ENCODE data around the gene GPATCH11.

DNA sequence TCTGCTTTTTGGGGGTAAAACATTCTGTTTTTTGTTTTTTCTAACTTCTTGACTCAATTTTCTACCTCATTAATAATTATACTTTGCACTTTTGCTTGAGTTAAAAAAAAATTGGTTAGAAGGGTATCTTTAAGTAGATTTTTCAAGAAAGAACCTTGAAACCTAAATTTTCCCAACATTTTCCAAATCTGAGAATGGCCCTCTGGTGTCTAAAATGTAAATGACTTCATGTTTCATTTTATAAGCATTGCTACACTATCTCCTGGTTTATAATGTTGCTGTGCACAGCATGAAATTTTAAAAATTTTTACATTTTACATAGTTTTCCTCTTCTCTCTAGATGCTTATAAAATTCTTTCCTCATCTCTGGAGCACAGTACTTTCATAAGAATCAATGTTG lies 58.2 kb downstream of the GPATCH11 start:
- TF ChIP-seq POLR2A (IDR thresholded peaks at IDR 0.05) (no peak), CTCF (IDR thresholded peaks at IDR 0.05) (no peak)
